ENCODE data around the gene DNAH10.
"Not testable (repeated sequence)": the region's sequence is repeated elsewhere in the genome, so short reads cannot be mapped to it uniquely, and the experiment has no call there.

The DNAH10 gene

DNA sequence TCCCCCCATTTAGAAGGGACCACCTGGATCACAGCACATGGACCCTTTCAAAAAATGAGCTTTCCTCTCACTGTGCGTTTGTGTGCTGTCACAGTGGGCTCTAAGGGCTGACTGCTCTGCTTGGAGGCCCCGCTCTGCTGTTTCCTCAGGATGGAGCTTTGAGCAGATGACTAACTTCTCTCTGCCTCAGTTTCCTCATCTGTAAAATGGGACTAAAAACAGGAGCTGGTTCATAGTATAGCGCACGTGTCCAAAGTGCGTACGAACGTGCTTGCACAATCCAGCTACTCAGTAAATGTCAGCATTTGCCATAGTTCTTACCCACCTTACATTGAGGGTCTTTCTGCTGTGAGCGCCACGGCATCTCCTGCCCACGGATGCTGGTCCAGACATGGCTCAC lies 12.7 kb upstream of the DNAH10 start:
- DNase-seq = no peak

DNA sequence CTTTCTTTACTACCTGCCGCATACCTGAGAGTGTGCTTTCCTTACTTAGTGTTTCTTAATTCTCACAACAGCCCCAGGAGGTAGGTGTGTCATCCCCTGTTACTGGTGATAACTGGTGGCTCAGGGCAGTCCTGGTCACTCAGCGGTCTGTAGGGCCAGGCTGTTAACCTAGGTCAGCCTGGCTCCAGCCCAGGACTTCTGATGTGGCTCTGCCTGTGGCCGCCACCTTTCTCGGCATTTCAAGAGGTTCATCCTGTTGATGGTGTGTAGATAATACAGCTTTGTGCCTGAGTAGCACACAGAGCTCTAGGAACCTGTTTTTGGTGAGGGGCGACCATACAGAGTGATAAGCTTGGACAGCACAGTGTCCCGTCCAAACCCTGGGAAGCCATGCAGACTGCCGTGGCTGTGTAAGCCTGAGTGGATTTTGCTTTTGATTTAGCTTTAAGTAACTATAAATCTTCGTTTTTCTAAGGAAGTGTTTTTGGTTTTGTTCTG lies 11.9 kb upstream of the DNAH10 start:
- DNase-seq = no peak

DNA sequence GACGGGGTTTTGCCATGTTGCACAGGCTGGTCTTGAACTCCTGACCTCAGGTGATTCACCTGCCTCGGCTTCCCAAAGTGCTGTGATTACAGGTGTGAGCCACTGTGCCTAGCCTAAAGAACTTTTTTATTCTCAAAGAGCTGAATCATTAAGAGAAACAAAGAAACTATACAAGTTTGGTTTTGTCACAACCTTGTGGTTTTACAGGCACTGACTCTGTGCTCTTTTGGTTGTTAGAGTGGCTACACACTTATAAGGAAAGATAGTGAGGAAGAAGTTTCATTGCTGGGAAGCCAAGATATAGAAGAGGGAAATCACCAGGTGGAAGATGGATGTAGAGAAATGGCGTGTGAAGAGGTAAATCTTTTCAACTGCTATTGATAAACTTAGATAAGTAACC lies 10.1 kb upstream of the DNAH10 start:
- no peak for DNase-seq

DNA sequence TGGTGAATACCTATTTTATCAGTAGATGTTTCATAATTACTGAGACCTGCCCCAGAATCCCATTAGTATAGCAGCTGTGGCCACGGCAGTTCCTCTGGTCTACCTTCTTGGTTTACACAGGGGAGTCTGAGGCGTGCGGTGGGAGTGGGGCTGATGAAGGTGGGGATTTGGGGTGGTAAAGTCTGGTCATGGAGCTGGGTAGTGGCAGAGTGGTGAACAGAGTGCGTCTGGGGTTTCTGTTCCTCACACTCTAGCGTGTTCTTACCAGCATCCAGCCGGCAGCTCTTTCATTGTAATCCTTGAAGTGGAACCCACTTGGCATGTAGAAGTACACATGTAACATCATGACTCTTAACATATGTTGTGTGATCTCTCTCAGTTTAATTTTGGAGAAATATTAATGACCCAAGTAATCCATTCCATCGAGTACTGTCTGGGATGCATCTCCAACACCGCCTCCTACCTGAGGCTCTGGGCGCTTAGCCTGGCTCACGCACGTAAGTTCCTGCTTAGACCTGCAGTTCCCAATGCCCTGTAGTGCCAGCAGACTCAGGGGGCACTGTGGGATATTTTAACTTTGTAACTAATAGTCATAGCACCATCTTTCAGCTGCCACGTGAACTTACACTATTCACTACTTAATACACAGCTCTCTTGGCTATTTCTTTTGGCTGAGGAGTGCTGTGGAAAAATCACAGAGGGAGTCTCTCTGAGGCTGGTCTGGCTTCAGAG lies 7.9 kb upstream of the DNAH10 start:
- no peak for DNase-seq

DNA sequence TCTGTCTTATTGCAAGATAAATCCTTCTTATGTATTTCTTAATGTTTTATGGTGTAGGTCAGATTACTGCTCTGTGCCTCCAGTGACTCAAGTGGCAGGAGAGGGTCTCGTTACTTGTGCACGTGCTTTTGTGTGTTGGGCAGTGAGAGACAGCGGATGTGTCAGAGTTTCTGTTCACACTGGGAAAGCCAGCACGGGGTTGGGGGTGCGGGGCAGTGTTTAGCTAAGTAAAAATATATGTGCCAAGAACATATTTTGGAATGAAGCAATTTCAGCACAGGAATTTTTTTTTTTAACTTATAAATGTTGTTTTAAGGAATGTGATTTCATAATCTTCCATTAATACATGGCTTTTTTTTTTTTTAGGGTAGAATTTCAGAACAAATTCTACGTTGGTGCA lies 4.5 kb upstream of the DNAH10 start:
- no peak for DNase-seq

DNA sequence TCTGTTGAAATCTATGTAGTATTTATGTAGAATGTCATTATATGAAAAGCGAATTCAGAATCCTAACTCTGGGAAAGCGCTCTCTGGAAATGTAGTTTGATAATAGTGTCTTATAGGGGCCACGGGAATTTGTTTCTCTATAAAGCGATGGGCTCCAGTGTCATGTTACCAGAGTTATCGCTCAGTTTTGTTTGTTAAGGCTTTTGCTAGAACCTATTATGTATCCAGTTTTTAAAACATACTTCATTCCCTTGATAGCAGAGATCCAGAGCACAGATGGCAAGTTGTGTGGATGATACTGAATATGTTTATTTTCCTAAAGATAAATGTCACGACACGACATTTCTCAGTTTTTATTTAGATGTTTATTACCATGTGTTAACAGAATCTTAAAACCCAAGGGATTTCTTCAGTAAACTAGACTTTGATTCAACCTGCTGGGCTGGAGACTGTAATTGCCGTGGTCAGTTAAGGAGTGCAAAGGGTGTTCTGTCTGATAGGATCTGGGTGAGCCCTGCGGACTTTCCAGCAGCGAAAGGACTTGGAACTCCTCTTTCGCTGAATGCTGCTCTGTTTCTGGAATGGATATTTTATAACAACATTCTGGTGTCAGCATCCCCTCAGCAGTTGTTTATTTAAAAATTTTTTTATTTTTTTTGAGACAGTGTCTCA lies 1.7 kb upstream of the DNAH10 start:
- no peak for DNase-seq

DNA sequence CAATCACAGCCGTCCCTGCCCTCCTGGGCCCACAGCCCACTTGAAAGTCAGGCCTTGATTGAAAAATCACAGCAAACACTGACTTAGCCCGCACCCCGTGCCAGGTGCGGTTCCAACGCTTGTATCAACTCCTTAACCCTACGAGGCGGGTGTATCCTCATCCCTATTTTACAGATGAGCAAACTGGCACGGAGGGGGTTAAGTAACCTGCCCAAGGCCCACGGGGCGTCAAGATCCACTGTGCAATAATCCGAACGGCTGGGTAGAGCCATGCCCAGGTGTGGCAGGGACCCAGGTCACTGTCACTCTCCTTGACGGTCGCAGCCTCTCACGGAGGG lies 583 bp downstream of the DNAH10 start:
- DNase-seq = no peak

DNA sequence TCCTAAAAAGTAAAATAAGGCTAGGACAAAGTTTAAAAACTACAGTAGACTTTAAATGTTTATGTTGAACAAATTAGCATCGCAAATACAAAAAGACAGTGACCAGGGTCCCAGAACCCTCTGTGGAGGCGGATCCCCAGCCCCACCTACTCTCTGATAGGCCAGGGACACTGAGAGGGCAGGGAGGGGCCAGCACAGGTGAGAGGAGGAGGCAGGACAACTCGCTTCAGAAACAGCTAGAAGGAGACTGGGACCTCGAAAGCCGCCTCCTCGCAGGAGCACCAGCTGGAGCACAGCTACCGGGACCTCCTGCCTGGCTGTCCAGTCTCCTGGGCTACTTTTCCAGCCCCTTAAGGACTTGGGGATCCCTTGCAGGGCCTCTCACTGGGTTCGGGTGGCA lies 992 bp downstream of the DNAH10 start:
- DNase-seq = no peak

DNA sequence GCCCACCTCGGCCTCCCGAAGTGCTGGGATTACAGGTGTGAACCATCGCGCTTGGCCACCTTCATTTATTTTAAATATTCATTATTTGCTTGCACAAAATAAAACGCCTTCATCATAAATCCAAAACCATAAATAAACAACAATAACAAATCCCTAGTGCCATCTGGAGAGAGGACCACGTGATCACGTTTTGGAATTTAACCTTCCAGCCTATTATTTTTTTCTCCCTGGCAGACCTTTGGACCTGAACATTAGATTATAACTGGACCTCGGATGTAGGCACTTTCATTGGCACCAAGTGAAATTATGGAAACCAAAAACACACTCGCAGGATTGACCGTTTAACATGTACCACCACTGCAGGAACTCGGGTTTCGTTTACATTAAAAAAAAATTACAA lies 2.0 kb downstream of the DNAH10 start:
- no peak for DNase-seq

DNA sequence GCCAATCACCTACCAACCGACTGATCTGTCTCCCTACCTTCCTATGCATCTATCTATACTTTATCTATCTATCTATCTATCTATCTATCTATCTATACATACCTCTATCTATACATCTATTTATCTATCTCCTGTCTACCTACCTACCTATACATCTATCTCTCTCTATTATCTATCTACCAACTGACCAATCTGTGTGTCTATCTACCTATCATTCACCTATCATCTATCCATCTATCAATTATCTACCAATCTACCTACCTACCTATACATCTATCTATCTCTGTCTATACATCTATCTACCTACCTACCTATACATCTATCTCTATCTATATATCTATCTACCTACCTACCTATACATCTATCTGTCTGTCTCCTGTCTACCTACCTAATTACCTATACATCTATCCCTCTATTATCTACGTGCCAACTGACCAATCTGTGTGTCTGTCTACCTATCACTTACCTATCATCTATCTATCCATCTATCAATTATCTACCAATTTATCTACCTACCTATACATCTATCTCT lies 3.5 kb downstream of the DNAH10 start:
- no peak for DNase-seq

DNA sequence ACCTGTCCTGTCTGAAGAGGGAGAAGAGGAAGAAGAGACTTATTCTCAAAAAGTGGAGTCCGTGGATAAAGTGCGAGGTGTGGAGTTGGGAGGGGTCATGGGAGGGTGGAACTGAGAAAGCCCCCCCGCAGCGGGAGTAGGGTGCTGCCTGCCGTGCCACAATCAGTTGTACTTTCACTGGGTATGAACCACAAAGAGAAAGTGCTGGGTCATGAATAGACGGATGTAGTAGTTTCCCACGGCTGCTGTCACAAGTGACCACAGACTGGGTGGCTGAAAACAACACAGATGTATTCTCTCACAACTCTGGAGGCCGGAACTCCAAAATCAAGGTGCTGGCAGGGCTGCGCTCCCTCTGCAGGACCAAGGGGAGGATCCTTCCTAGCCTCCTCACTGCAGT lies 5.5 kb downstream of the DNAH10 start:
- no peak for DNase-seq

DNA sequence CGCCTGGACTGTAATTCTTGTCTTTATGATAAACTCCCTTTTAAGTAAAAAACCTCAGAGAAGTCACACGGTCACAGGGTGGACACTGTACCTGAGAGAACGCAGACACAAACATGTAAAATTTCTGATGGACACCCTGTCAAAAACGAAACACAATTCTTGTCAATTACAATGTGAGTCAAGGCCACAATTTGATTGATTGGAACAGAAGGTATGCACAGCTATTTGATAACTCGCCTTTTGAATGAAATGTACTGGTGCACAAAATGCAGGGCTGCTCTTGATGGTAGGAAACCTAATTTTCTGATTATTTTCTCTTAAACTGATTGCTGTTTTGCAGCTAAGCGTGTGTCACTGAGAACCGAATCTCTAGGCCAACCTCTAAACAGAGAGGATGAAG lies 9.2 kb downstream of the DNAH10 start:
- no peak for DNase-seq

DNA sequence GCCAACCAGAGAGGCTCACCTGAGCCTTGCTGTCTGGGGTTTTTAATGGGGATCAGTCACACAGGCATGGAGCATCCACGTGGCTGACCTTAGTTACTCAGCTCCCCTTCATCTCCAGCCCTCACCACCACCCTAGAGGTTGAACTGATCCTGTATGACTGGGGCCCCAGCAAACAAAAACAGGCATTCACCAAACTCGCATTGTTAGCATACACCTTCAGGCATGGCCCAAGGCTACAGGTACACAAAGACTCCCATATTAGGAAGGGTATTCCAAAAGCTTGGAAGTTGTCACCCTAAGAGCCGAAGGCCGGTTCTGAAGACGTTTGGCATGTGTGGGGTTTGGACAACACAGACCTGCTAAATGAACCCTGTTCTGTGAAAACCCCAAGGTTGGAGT lies 10.0 kb downstream of the DNAH10 start:
- DNase-seq = no peak

DNA sequence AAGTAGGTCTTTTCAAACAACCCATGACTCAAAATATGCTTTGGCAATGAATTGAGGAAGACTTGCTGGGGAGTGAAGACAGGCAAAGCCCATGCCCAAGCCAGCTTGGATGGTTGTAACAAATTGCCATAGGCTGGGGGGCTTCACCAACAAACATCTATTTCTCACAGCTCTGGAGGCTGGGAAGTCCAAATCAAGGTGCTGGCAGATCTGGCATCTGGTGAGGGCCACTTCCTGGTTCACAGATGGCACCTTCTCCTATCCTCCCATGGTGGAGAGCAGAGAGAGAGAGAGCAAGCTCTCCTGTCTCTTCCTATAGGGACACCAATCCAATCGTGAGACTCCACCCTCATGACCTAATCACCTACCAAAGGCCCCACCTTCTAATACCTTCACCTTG lies 11.3 kb downstream of the DNAH10 start:
- no peak for DNase-seq

DNA sequence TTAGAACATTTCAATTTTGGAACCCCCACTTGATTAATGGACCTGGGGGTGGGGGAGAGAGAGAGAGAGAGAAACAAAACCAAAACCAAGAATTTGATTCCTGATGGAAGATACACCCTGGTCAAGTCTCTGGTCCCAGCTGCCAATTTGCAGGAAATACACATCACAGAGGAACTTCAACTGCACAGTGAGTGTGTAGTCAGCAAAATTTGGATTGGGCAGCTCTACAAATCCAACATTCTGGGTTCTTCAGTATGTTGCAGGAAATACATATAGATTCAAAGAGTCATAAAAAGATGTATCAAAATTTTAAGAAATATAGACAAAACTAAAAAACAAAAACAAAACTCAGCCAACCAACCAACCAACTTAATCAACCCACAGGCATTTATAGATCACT lies 17.4 kb downstream of the DNAH10 start:
- DNase-seq = no peak

DNA sequence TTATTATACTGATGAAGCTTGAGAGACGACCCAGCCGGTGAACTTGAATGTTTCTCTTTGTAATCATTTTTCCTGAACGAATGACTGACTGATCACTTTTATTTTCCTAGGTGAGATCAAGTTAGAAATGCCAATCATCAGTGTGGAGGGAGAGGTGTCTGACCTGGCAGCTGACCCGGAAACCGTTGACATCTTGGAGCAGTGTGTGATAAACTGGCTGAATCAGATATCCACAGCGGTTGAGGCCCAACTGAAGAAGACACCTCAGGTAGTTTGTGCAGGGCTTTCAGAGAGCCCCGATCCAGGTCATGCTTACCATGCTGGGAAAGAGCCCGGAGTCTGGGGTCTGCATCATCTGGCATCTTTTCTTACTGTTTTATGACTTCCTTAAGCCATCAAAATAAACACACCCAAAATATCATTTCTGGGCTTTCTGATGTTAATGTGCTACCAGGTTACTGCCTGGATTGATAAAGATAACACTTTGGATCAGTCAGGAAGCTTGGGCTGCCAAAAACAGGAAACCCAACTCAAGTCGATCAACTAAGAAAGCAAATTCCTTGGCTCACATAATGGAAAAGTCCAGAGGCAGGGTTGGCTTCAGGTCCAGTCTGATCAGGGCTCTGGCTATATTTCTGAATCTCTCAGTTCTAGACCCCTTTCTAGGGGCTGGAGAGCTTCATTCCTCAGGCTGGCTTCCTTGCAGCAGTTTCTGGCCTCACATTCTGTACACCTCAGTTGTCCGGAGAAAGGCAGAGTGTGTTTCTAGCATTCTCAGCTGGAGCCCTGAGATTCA lies 21.1 kb downstream of the DNAH10 start:
- no peak for DNase-seq

DNA sequence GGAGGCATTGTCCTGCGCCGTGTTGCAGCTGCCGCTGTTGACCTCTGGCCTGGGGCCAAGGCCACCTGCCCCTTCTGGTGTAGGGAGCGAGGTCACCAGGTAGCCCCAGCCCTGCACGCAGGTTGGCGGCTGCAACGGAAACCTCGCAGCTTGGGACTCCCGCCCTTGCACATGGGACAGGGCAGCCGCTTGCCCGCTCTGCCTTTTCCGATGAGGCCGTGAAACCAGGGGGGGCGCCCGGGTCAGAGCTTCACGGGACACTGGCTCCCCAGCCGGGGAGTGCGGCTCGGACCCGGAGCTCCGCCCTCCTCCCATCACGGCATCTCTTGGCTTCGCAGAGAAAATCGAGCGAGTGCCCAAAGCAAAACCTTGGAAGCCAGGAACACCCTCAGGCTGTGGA lies 25.4 kb downstream of the DNAH10 start:
- DNase-seq = no peak

DNA sequence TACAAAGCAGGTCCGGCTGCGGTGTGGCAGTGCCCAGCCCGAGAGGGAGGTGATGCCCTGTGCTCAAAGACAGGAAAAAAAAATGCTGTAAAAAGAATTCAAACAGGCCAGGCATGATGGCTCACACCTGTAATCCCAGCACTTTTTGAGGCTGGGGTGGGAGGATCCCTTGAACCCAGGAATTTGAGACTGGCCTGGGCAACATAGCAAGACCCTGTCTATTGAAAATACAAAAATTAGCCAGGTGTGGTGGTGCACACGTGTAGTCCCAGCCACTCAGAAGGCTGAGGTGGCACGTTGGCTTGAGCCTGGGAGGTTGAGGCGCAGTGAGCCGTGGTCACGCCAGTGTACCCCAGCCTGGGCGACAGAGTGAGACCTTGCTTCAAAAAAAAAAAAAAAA lies 26.4 kb downstream of the DNAH10 start:
- DNase-seq = no peak

DNA sequence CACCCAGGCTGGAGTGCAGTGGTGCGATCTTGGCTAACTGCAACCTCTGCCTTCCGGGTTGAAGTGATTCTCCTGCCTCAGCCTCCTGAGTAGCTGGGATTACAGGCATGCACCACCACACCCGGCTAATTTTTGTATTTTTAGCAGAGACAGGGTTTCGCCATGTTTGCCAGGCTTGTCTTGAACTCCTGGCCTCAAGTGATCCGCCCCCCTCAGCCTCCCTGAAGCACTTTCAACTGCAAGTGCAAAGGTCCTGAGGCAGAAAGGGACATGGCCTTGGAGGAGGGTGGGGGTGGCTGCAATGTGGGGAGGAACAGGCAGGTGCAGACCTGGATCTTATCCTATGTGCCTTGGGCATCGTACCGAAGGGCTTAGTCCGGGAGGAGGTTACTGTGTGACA lies 27.3 kb downstream of the DNAH10 start:
- DNase-seq = not testable (repeated sequence)

DNA sequence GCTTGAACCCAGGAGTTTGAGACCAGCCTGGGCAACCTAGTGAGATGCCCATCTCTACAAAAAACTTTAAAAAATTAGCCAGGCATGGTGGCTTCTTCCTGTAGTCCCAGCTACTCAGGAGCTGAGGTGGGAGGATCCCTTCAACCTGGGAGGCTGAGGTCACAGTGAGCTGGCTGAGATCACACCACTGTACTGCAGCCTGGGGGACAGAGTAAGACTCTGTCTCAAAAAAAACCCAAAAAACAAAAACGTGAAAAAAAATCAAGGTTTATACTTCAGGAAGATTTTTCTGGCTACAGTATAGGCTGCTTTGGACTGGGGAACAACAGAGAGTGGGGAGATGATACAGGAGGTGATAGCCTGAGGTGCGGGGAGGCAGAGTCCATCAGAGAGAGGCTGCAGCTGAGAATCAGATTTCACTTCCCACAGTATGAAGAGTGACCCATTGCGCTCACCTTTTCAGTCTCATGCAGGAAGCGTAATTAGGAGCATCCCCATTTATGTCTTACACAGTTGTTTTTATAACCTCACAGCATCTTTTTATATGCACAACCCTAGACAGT lies 28.9 kb downstream of the DNAH10 start:
- no peak for DNase-seq

DNA sequence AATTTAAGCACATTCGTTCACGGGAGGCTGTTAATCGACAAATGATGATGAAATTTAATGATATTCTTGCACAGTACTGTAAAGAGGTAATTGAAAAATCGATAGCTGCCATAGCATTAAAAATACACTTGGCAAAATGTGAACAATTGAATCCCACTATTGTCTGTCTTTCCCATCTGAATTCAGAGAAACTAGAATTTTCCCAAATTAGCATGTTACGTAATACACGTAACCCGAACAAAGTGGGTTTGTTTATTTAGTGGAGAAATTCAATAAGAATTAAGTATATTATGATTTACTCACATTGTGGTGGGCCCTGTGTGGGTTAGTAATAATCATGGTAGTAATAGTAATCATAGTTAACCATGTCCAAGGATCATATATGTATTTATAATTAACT lies 31.9 kb downstream of the DNAH10 start:
- no peak for DNase-seq

DNA sequence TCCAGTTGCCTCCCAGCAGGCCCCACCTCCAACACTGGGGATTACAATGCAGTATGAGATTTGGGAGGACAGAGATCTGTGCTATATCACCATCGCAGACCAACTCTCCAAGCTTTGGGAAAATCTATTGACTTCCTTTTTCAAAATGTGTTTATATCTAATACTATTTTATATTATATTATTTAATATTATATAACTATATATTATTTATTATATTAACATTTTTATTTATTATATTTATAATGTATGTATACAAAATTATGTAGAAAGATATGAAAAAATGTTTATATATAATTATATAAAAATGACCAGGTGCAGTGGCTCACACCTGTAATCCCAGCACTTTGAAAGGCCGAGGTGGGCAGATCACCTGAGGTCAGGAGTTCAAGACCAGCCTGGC lies 36.4 kb downstream of the DNAH10 start:
- DNase-seq = no peak

DNA sequence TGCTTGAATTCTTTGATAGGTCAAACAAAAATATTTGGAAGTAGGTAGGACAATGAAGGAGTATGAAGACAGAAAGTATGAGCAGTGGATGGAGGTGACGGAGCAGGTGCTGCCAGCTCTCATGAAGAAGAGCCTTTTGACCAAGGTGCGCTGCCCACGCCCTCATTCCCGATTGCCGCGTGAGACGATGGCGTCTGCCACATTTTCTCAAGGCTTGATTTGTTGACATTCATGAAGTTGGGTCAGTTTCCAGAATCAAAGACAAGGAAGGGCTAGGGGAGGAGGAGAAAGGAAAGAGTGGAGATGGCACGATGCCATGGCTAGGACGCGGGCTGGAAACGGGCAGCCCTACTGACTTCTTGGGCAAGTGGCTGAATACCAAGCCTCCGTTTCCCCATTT lies 37.1 kb downstream of the DNAH10 start:
- DNase-seq = no peak
